ENCODE results near the gene PRKCB.
"Not testable (repeated sequence)": the region's sequence is repeated elsewhere in the genome, so short reads cannot be mapped to it uniquely, and the experiment has no call there.

The PRKCB gene

DNA sequence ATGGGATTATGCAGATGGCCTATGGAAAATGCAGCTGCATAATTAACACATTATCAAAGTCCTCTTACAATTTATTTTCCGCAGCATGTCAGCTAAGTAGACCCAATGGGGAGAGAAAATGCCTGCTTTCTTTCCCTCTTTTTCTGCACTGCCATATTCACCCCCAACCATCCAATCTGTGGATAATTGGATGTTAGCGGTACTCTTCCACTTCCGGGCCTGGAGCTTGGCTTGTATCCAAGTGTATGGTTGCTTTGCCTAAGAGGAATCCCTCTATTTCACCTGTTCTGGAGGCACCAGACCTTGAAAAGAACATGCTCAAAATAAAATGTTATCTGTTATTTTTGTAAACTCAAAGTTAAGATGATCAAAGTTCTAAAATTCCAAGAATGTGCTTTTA, 379.2 kb downstream of the PRKCB start:
- in situ Hi-C loops (cut with MboI; ENCODE audit: low pct_unique_long_range_greater_than_20kb, low sequenced_read_pairs), result no loop called here
- DNase-seq, result no peak

DNA sequence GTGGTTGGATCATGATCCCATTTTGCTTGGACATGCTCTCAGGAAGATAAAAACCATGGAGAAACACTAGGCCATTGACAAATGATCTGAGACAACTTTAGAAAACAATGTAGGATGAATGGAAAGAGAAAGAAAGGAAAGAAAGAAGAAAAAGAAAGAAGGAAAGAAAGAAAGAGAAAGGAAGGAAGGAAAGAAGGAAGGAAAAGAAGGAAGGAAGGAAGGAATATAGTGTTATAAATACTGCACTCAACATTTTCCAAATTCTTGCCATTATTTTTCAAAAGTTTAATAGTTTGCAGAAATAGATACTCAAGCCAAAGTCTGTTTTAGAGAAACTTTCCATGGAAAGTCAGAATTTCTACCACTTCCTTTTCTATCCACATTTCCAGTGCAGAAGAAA, 381.2 kb downstream of the PRKCB start:
- in situ Hi-C loops (cut with MboI; ENCODE audit: low pct_unique_long_range_greater_than_20kb, low sequenced_read_pairs), result no loop called here
- no peak for DNase-seq

DNA sequence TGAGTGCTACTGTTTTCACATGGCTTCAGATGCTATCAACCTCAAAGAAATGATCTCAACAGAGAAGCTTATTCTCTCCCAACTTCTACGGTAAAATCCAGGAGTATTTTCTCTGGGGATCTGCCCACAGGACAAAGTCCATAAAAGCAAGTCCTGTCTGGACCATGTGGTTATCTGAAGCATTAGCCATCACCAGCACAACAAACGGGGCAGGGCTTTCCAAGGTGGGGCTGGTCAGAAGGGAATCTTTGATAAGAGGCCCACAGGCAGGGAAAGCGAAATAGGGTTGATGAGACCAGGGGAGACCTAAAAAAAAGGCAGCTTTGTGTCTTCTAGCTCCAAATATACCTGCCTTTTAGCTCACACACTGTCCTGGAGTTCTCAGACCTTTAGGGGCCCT, 381.7 kb downstream of the PRKCB start:
- DNase-seq, result no peak
- in situ Hi-C loops (cut with MboI; ENCODE audit: low pct_unique_long_range_greater_than_20kb, low sequenced_read_pairs), result no loop called here

DNA sequence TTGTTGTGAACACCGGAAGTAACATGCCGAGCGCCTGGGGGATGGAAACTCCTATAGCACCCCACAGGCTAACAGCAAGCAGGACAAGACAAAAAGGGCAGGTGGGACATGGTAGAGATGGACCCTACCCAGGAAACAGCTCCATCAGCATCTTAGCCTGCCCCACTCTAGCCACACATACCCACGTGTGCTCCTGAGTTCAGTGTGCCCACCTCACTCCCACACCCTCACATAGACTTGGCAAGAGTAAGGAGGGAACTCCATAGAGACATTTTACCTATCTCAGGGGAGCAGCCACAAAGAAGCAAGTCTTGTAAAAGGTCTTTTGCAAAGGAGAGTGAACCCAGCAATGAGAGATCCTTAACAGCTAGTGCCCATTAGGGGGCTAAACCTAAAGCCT, 382.5 kb downstream of the PRKCB start:
- in situ Hi-C loops (cut with MboI; ENCODE audit: low pct_unique_long_range_greater_than_20kb, low sequenced_read_pairs), result no loop called here
- no peak for DNase-seq

DNA sequence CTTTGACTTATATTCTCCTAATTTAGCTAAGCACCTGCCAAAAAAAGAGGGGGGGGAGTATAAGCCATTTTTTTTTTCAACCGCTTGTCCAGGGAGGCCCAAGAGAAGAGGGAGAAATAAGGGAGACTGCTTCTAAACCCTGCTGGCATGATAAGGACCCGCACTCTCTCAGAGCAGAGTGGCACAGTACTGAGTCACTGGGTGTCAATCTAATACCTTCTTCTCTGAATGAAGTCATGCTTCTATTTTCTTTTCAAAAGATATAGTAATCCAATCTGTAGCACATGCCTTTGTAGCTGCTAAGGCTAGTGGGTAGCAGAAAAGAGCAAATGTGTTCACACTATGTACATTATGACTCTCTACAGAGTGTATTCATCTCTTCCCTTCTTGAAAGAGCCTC, 385.4 kb downstream of the PRKCB start:
- no peak for DNase-seq
- in situ Hi-C loops (cut with MboI; ENCODE audit: low pct_unique_long_range_greater_than_20kb, low sequenced_read_pairs), result no loop called here

DNA sequence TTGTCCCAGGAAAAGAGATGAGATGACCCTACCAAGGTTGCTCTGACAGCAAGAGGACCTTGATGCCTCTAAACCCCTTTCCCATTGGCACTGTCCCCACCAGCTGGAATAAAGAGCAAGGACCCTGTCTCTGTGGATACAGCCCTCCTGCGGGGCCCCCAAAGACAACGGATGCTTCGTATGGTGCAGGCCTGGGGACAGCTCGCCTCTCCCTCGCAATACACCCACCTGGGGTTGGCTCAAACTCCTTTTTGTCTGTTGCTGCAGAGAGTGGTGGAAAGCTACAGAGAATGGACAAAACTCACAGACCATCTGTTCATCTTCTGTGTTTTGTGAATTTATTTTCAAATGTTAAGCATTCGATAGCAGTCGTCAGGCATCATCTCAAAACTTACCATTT, 392.7 kb downstream of the PRKCB start:
- in situ Hi-C loops (cut with MboI; ENCODE audit: low pct_unique_long_range_greater_than_20kb, low sequenced_read_pairs), result no loop called here
- DNase-seq, result no peak

DNA sequence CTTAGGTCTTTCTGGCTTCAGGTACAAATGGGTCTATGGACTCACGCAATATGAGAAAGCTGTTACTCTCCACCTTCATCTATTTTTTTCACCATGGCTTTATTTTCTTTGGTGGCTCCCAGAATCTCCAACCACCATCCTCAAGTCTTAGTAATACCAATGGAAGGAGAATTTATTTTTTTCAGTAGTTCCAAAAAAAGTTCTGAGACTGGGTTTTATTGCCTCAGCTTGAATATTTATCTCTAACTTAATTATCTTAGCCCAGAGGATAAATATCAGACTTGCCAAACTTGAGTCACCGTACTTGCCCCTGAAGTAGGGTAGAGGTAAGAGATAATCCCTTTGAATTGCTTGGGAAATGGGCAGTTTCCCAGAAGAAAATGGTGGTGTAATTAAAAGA, 397.2 kb downstream of the PRKCB start:
- in situ Hi-C loops (cut with MboI; ENCODE audit: low pct_unique_long_range_greater_than_20kb, low sequenced_read_pairs), result no loop called here
- no peak for DNase-seq

DNA sequence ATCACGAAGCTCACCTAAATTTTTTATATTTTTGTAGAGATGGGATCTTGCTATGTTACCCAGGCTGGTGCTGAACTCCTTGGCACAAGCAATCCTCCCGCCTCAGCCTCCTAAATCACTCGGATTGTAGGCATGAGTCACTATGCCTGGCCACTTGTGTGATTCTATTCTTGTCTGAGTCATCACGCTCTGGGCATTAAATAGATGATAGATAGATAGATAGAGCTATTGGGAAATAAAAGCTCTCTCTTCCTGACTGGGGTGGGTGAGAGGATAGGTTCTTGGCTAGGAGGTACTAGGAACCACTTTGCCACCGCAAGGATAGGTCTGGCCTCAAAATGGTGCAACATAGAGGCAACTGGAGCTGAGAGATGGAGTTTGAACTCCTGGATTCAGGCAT, 399.0 kb downstream of the PRKCB start:
- in situ Hi-C loops (cut with MboI; ENCODE audit: low pct_unique_long_range_greater_than_20kb, low sequenced_read_pairs), result no loop called here
- no peak for DNase-seq

DNA sequence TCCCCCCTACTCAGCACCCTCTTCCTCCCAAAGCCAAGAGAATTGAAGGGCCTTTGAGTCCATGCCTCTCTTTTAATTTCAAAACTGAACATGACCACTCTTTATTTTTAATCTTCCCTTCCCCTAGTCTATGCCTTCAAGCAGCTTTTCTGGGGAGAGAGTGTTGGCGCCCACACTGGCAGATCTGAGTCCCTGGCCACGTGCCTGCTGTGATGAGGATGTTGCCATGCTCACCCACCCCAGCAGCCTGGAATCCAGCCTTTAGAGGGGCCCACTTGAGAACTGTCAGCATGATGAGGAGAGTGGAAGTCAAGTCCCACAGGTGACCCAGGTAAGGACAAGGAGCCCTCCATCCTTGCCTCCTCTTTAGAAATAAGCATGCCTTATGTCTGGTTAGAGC, 400.0 kb downstream of the PRKCB start:
- in situ Hi-C loops (cut with MboI; ENCODE audit: low pct_unique_long_range_greater_than_20kb, low sequenced_read_pairs), result no loop called here

DNA sequence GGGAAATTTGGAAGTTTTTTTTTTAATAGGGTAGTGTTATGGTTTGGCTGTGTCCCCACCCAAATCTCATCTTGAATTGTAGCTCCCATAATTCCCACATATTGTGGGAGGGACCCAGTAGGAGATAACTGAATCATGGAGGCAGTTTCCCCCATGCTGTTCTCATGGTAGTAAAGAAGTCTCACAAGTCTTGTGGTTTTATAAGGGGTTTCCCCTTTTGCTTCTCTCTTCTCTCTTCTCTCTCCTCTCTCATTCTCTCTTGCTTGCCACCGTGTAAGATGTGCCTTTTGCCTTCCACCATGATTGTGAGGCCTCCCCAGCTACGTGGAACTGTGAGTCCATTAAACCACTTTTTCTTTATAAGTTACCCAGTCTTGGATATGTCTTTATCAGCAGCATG, 403.1 kb downstream of the PRKCB start:
- in situ Hi-C loops (cut with MboI; ENCODE audit: low pct_unique_long_range_greater_than_20kb, low sequenced_read_pairs), result not testable (repeated sequence)

More for the DNA sequence above, 400.0 kb downstream of the PRKCB start:
- no peak for DNase-seq

DNA sequence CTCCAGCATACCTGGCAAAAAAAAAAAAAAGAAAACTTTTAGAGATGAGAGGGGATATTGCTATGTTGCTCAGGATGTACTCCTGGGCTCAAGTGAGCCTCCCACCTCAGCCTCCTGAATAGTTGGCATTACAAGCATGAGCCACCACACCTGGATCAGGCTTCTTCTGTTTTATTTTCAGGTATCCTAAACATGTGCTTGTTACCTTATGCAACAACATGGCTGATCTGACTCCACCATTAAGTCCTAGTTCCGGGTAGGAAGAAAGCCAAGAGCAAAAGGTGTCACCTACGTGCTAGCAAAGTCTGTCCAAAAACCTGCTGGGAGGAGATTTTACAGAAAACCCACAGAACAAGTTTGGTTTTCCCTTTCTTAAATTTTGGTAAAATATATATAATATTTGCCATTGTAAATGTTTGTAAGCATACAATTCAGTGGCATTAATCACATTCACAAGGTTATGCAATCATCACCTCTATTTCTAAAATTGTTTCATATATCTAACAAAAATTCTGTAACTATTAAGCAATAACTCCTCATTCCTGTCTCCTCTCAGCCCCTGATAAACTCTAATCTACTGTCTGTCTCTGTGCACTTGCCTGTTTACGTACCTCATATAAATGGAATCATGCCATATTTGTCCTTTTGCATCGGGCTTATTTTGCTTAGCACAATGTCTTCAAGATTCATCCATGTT, 411.3 kb downstream of the PRKCB start:
- no peak for DNase-seq
- in situ Hi-C loops (cut with MboI; ENCODE audit: low pct_unique_long_range_greater_than_20kb, low sequenced_read_pairs), result no loop called here

More for the DNA sequence above, 403.1 kb downstream of the PRKCB start:
- DNase-seq, result not testable (repeated sequence)

DNA sequence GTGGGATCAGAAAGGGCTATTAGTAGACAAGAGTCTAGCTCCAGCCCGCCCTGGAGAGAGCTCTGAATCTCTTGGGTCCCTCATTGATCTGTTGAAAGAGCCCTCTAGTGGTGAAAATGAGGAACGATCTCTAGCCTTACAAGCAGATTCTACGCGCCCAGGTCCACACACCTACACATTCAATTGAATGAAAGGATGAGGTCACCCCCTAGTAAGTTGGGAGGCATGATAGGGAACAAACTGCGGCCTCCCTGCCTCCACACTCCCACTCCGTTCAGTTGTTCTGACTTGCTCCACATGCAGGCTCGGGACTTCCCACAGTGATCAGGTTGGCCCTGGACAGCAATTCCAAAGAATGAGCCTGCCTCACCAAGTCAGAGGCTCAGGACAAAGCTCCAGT, 417.4 kb downstream of the PRKCB start:
- in situ Hi-C loops (cut with MboI; ENCODE audit: low pct_unique_long_range_greater_than_20kb, low sequenced_read_pairs), result no loop called here
- peak; percentile 62 for DNase-seq

DNA sequence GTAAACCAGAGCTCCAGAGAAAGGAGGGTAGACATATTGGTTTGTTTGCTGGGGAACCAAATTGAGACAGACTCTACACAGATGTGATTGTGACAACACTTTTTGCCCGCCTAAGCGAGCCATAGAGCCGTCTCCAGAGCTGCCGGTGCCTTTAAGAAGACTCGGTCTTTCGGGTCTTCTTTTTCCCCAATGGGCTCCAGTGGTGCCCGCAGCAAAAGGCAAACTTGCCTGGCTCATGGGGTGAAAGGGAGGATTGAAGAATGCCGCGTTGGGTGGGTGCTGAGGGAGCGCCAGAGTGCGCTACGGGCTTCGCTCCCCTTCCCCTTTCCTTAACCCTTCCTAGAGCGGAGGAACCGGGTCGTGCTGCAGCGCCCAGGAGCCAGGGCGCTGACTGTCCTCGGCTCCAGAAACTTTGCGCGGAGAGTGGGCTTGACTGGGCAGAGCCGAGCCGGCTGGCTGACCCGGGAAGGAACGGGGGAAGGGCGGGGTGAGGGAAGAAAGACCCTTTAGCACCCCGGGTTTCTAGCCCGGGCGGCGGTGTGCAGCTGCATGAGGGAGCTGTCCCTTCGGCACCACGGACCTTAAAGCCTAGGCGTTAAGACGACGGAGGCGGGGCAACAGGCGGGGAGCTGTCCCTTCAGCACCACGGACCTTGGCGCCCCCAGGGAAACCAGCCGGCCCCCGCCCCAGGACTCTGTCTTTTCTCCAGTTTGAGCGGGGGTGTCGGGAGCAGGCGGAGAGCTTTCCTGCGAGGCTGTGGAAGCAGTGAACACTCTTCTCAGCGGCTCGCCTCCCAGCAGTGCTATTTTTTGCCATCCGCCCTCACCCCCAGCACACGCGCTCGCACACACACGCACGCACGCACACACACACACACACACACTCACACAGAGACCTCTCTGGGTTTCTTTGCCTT, 419.9 kb downstream of the PRKCB start, which contains the start of gene CACNG3:
CACNG3 (plus strand) TSS at position 880 of the 916 bp plus-strand sequence. CDS start 420 bp downstream, outside the sequence.
- peak; percentile 72 for DNase-seq
- in situ Hi-C loops (cut with MboI; ENCODE audit: low pct_unique_long_range_greater_than_20kb, low sequenced_read_pairs), result no loop called here

DNA sequence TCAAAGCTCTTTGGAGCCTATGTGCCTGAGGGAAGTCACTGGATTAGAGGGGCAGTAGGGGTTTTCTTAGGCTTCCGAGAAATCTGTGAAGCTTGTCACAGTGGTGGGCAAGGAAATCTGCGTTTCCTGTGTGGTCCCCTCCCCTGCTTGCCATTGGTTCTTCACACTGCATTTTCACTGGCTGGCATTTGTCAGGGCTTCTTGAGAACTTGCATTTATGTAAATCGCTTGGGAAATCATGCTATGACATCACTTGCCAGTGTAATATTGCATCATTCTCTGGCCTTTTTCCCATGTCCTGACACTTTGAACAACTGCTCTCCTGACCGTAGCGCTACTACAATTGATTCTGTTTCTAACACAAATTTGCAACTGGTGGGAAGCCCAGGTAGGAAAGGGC, 422.2 kb downstream of the PRKCB start:
- DNase-seq, result no peak
- in situ Hi-C loops (cut with MboI; ENCODE audit: low pct_unique_long_range_greater_than_20kb, low sequenced_read_pairs), result no loop called here

DNA sequence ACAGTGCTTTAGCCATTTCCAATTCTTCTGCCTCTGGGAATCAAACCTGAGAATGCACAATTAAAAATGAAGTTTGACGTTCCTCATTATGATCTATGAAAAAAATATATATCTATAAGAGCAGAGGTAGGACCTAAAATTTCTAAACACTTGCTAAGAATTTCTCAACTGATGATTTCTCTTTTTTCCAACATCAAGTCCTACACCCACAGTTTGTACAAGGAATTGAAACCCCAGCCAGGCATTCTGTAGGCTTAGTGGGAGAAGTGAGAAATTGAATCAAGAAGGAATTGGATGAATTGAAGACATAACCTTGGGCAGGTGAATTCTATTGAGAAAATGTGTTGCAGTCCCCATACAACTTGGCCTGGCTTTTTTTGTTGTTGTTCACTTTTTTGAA, 423.0 kb downstream of the PRKCB start:
- in situ Hi-C loops (cut with MboI; ENCODE audit: low pct_unique_long_range_greater_than_20kb, low sequenced_read_pairs), result no loop called here
- DNase-seq, result no peak

DNA sequence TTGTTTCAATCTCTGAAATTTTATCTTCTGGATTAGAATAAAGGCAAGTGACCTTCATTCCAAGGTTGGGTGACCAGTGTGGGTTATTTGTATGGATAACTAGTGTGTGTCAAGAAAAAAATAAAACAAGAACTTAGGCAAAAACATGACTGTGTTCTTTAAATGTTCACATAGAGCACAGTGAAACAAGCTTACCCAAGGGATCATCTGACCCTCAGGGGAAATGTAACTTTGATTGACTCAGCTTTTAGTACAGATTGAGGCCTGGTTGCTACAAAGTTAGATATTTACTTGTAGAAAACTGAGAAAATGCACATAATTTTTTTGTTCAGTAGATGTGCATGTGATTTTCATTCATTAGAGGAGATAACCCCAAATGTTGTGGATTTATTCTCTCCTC, 427.0 kb downstream of the PRKCB start:
- in situ Hi-C loops (cut with MboI; ENCODE audit: low pct_unique_long_range_greater_than_20kb, low sequenced_read_pairs), result no loop called here
- no peak for DNase-seq
